ENCODE measurements around the gene PCNX3.

Gene PCNX3

GRCh38 chr11:65629579-65629978, 14.0 kb downstream of the PCNX3 start:
- TF ChIP-seq CTCF (IDR thresholded peaks at IDR 0.05) = no peak
- DNase-seq (ENCODE audit: low spot score) = no peak
- Histone ChIP-seq H3K4me3 (no peak overlapping the region), H3K27ac (no peak overlapping the region)

GRCh38 chr11:65630215-65630614, 14.6 kb downstream of the PCNX3 start:
- Histone ChIP-seq H3K27ac (no peak overlapping the region), H3K4me3 (no peak overlapping the region)
- no peak for TF ChIP-seq CTCF (IDR thresholded peaks at IDR 0.05)
- no peak for DNase-seq (ENCODE audit: low spot score)

- no peak for DNase-seq (ENCODE audit: low spot score)
- no peak overlapping the region for H3K27ac ChIP-seq
- H3K4me3 ChIP-seq = no peak overlapping the region
- no peak for TF ChIP-seq CTCF (IDR thresholded peaks at IDR 0.05)
These were observed 18.0 kb downstream of the PCNX3 start for GRCh38 chr11:65633390-65634108.

GRCh38 chr11:65634109-65634436, 18.5 kb downstream of the PCNX3 start:
- no peak overlapping the region for H3K4me3 ChIP-seq
- no peak for TF ChIP-seq CTCF (IDR thresholded peaks at IDR 0.05)
- DNase-seq (ENCODE audit: low spot score) = no peak
- H3K27ac ChIP-seq = no peak overlapping the region

GRCh38 chr11:65634440-65634839, 18.9 kb downstream of the PCNX3 start:
- TF ChIP-seq CTCF (IDR thresholded peaks at IDR 0.05) = no peak
- DNase-seq (ENCODE audit: low spot score) = no peak

GRCh38 chr11:65634905-65635731, 19.5 kb downstream of the PCNX3 start:
- Histone ChIP-seq H3K4me3 (no peak overlapping the region), H3K27ac (no peak overlapping the region)
- TF ChIP-seq CTCF (IDR thresholded peaks at IDR 0.05) = no peak
- no peak for DNase-seq (ENCODE audit: low spot score)

More at GRCh38 chr11:65634440-65634839, 18.9 kb downstream of the PCNX3 start:
- Histone ChIP-seq H3K4me3 (no peak overlapping the region), H3K27ac (no peak overlapping the region)
